ENCODE measurements around the gene PTPRN2.
"Not testable (repeated sequence)": the region's sequence is repeated elsewhere in the genome, so short reads cannot be mapped to it uniquely, and the experiment has no call there.

PTPRN2 gene

GRCh38 chr7:158275711-158276413 lies 311.8 kb downstream of the PTPRN2 start:
- DNase-seq, result no peak

- DNase-seq, result no peak
These were observed 312.6 kb downstream of the PTPRN2 start for GRCh38 chr7:158274996-158275395.

- no peak for DNase-seq
These were observed 313.2 kb downstream of the PTPRN2 start for GRCh38 chr7:158274404-158274811.

- DNase-seq, result not testable (repeated sequence)
These were observed 313.8 kb downstream of the PTPRN2 start for GRCh38 chr7:158273756-158274342.

- DNase-seq, result no peak
These were observed 314.4 kb downstream of the PTPRN2 start for GRCh38 chr7:158273138-158273651.

GRCh38 chr7:158272509-158273137 lies 315.0 kb downstream of the PTPRN2 start:
- no peak for DNase-seq

GRCh38 chr7:158272091-158272490 lies 315.5 kb downstream of the PTPRN2 start:
- no peak for DNase-seq

GRCh38 chr7:158271646-158272045 lies 316.0 kb downstream of the PTPRN2 start:
- DNase-seq, result no peak

- no peak for DNase-seq
These were observed 316.7 kb downstream of the PTPRN2 start for GRCh38 chr7:158270856-158271413.

- no peak for DNase-seq
These were observed 317.4 kb downstream of the PTPRN2 start for GRCh38 chr7:158270106-158270775.

GRCh38 chr7:158268816-158269535 lies 318.6 kb downstream of the PTPRN2 start:
- no peak for DNase-seq

- DNase-seq, result no peak
These were observed 319.7 kb downstream of the PTPRN2 start for GRCh38 chr7:158267742-158268435.

GRCh38 chr7:158266817-158267741 lies 320.5 kb downstream of the PTPRN2 start:
- DNase-seq, result no peak

- DNase-seq, result no peak
These were observed 321.2 kb downstream of the PTPRN2 start for GRCh38 chr7:158266426-158266816.

- DNase-seq, result no peak
These were observed 321.9 kb downstream of the PTPRN2 start for GRCh38 chr7:158265743-158266080.

GRCh38 chr7:158264881-158265742 lies 322.5 kb downstream of the PTPRN2 start:
- no peak for DNase-seq

- no peak for DNase-seq
These were observed 323.5 kb downstream of the PTPRN2 start for GRCh38 chr7:158263964-158264748.
